Liver (tissue), 9 donors: ENCODE results near the gene TUBA8. TPM values are rescaled to one million over a fixed set of nuclear protein-coding genes. Genes with fewer than 3 reads are reported as not detected.

ENCODE experiments used
- DNase-seq: peaks from one replicate; pipeline ENCODE4 v3.0.0-alpha.2; 2017; ENCODE audit warnings: low spot score
- H3K27ac ChIP-seq, 2 donors: one replicate each; pipeline ENCODE4 v1.7.0; 2013; ENCODE audit warnings: inconsistent platforms in 2 of 2, low read length in 2 of 2, control low read depth in 1 of 2, low read depth in 1 of 2, mild to moderate bottlenecking in 1 of 2
- H3K27me3 ChIP-seq, 4 donors: one replicate each; pipeline versions ENCODE4 v1.6.1 to v1.7.0; 2013; ENCODE audit warnings: low read length in 3 of 4, inconsistent platforms in 1 of 4, mild to moderate bottlenecking in 1 of 4, moderate library complexity in 1 of 4; ENCODE audit not compliant: control insufficient read depth in 4 of 4, insufficient read depth in 4 of 4
- H3K36me3 ChIP-seq, 4 donors: one replicate each; pipeline versions ENCODE4 v1.6.1 to v1.7.0; 2013; ENCODE audit warnings: low read length in 3 of 4, mild to moderate bottlenecking in 3 of 4, low read depth in 1 of 4, moderate library complexity in 1 of 4; ENCODE audit not compliant: control insufficient read depth in 4 of 4, insufficient read depth in 3 of 4
- H3K4me1 ChIP-seq, 4 donors: one replicate each; pipeline versions ENCODE4 v1.6.1 to v1.7.0; 2013; ENCODE audit warnings: low read length in 3 of 4, mild to moderate bottlenecking in 3 of 4, moderate library complexity in 1 of 4; ENCODE audit not compliant: control insufficient read depth in 4 of 4, insufficient read depth in 4 of 4
- H3K4me3 ChIP-seq, 3 donors: one replicate each; pipeline versions ENCODE4 v1.6.1 to v1.7.0; 2013; ENCODE audit warnings: low read length in 3 of 3, control low read depth in 1 of 3, low read depth in 1 of 3, mild to moderate bottlenecking in 1 of 3
- H3K9ac ChIP-seq, 2 donors: one replicate each; pipeline ENCODE4 v1.7.0; 2013; ENCODE audit warnings: low read length in 2 of 2, mild to moderate bottlenecking in 2 of 2, moderate library complexity in 2 of 2, control low read depth in 1 of 2, low read depth in 1 of 2
- H3K9me3 ChIP-seq, 4 donors: one replicate each; pipeline versions ENCODE4 v1.6.1 to v1.7.0; 2013; ENCODE audit warnings: low read length in 3 of 4; ENCODE audit not compliant: control insufficient read depth in 4 of 4
- ATF3 ChIP-seq: IDR thresholded peaks from 2 replicates; pipeline ENCODE4 v1.6.1; 2016; ENCODE audit warnings: antibody characterized with exemption
- CTCF ChIP-seq: fragments of 150-350 bp; IDR thresholded peaks from 2 replicates; pipeline ENCODE4 v1.5.1; 2017; ENCODE audit warnings: improper control_type of control experiment, low read depth, low read length; ENCODE audit not compliant: missing input control
- EGR1 ChIP-seq, 2 donors: IDR thresholded peaks; 2 replicates each; pipeline ENCODE4 v1.6.1; 2016 to 2018; ENCODE audit warnings: antibody characterized with exemption in 2 of 2, low read depth in 2 of 2
- FOXA1 ChIP-seq: IDR thresholded peaks from 2 replicates; pipeline ENCODE4 v1.6.1; 2016; ENCODE audit warnings: antibody characterized with exemption
- FOXA2 ChIP-seq: IDR thresholded peaks from 2 replicates; pipeline ENCODE4 v1.6.1; 2016; ENCODE audit warnings: antibody characterized with exemption
- GABPA ChIP-seq, 2 donors: IDR thresholded peaks in 1 of 2; conservative IDR thresholded peaks in 1 of 2; 2 replicates each; pipeline ENCODE4 v1.6.1; 2016; ENCODE audit warnings: antibody characterized with exemption in 2 of 2, mild to moderate bottlenecking in 1 of 2, moderate library complexity in 1 of 2
- HNF4A ChIP-seq, 2 donors: conservative IDR thresholded peaks; 2 replicates each; pipeline ENCODE4 v1.6.1; 2016; ENCODE audit warnings: antibody characterized with exemption in 2 of 2, mild to moderate bottlenecking in 2 of 2
- HNF4G ChIP-seq: IDR thresholded peaks from 2 replicates; pipeline ENCODE4 v1.6.1; 2016; ENCODE audit warnings: antibody characterized with exemption
- JUND ChIP-seq, 2 donors: IDR thresholded peaks; 2 replicates each; pipeline ENCODE4 v1.6.1; 2016; ENCODE audit warnings: antibody characterized with exemption in 2 of 2
- MAX ChIP-seq: IDR thresholded peaks from 2 replicates; pipeline ENCODE4 v1.6.1; 2016; ENCODE audit warnings: antibody characterized with exemption
- NR2F2 ChIP-seq: IDR thresholded peaks from 2 replicates; pipeline ENCODE4 v1.6.1; 2016; ENCODE audit warnings: antibody characterized with exemption
- RAD21 ChIP-seq, 2 donors: IDR thresholded peaks; 2 replicates each; pipeline ENCODE4 v1.6.1; 2016; ENCODE audit warnings: antibody characterized with exemption in 2 of 2, mild to moderate bottlenecking in 2 of 2
- REST ChIP-seq: IDR thresholded peaks from 2 replicates; pipeline ENCODE4 v1.6.1; 2016; ENCODE audit warnings: antibody characterized with exemption, mild to moderate bottlenecking
- RXRA ChIP-seq, 2 donors: IDR thresholded peaks; 2 replicates each; pipeline ENCODE4 v1.6.1; 2017 to 2018; ENCODE audit warnings: antibody characterized with exemption in 2 of 2, mild to moderate bottlenecking in 1 of 2
- SP1 ChIP-seq: IDR thresholded peaks from 2 replicates; pipeline ENCODE4 v1.6.1; 2018; ENCODE audit warnings: antibody characterized with exemption, mild to moderate bottlenecking
- TAF1 ChIP-seq: conservative IDR thresholded peaks from 2 replicates; pipeline ENCODE4 v1.6.1; 2016; ENCODE audit warnings: antibody characterized with exemption, mild to moderate bottlenecking
- YY1 ChIP-seq: IDR thresholded peaks from 2 replicates; pipeline ENCODE4 v1.6.1; 2016; ENCODE audit warnings: antibody characterized with exemption, mild to moderate bottlenecking
- ZBTB33 ChIP-seq: IDR thresholded peaks from 2 replicates; pipeline ENCODE4 v1.6.1; 2016; ENCODE audit warnings: antibody characterized with exemption
- WGBS: extraction: QIAGEN DNeasy Blood & Tissue Kit; methylation state at CpG from one replicate; pipeline ENCODE4 v1.1.7; 2013; 5-methylcytosine and 5-hydroxymethylcytosine counted together
- polyA plus RNA-seq, 2 donors: library from polyadenylated mRNA; stranded (reverse) in 1 of 2; unstranded in 1 of 2; fragments of 200-250 nt in 1 of 2; fragments of >200 nt in 1 of 2; fragmentation: Nextera tagmentation in 1 of 2; extraction: Ambion mirVana in 1 of 2; gene quantifications; one replicate each; pipeline versions ENCODE4 v1.2.1 to v1.2.3, GENCODE V29; 2013 to 2015
- total RNA-seq, 2 donors: library from RNA; depleted of rRNA; stranded (reverse); fragments of >200 nt; gene quantifications; one replicate each; pipeline ENCODE4 v1.2.3, GENCODE V29; 2014
- donor health status: healthy.
- donor health status: healthy.
- donor health status: healthy.
- donor health status: healthy.
- donor health status: healthy.

TUBA8 gene
- total and polyA plus RNA-seq, 4 donors = 0.82 to 3.1 (median 1.9) TPM

GRCh38 chr22:18091478-18091877, 19.1 kb upstream of the TUBA8 start (continued):
- TF ChIP-seq REST = no peak

GRCh38 chr22:18091916-18092526, 18.6 kb upstream of the TUBA8 start:
- Histone ChIP-seq H3K4me3 (peak overlapping the region; percentile 20 to 34 (median 21)), H3K27me3 (no peaks in the 10 kb centered on the region), H3K27ac (peak overlapping the region; percentile 37 to 93), H3K9me3 (no peaks in the 10 kb centered on the region), H3K36me3 (peaks cover 2 to 20% (median 7%) of the 10 kb centered on the region in 4 donors), H3K9ac (peak overlapping the region; percentile 36 to 54), H3K4me1 (peaks cover 0 to 23% (median 12%) of the 10 kb centered on the region in 4 donors)
- TF ChIP-seq FOXA1 = peak; percentile 22
- peak; percentile 55 to 58 for TF ChIP-seq RAD21 (IDR thresholded peaks at IDR 0.05)
- peak; percentile 98 for TF ChIP-seq HNF4A (conservative IDR thresholded peaks at IDR 0.05)
- peak; percentile 92 for TF ChIP-seq NR2F2
- TF ChIP-seq REST = peak; percentile 76
- peak; percentile 59 for TF ChIP-seq ATF3
- TF ChIP-seq HNF4G = peak; percentile 98
- peak; percentile 61 to 66 for TF ChIP-seq JUND (IDR thresholded peaks at IDR 0.05)
- no peak for TF ChIP-seq CTCF
- peak; percentile 99 for TF ChIP-seq SP1
- TF ChIP-seq RXRA (IDR thresholded peaks at IDR 0.05) = peak; percentile 91 to 92
- peak in 1 of 2 donors; percentile 32 for TF ChIP-seq GABPA (IDR thresholded peaks at IDR 0.05 in 1 of 2, conservative IDR thresholded peaks at IDR 0.05 in 1 of 2)
- peak; percentile 53 for TF ChIP-seq TAF1
- TF ChIP-seq YY1 = peak; percentile 76
- peak; percentile 47 for TF ChIP-seq FOXA2
- peak; percentile 79 to 88 for TF ChIP-seq EGR1 (IDR thresholded peaks at IDR 0.05; ENCODE audit: low read depth in 2 of 2)
- TF ChIP-seq ZBTB33 = peak; percentile 54
- peak; percentile 86 for TF ChIP-seq MAX
- DNase-seq = peak; percentile 65
- 8% methylated on average over 22 of the region's 22 CpGs for WGBS
